HG02571 (cell line): ENCODE results near the gene ACR.

Experiments
- ATAC-seq: cut with Tn5 transposase; IDR thresholded peaks from one replicate; pipeline ENCODE4 v1.9.1; 2021; ENCODE audit warnings: mild to moderate bottlenecking, moderate library complexity; ENCODE audit not compliant: unreplicated experiment

ACR gene

DNA sequence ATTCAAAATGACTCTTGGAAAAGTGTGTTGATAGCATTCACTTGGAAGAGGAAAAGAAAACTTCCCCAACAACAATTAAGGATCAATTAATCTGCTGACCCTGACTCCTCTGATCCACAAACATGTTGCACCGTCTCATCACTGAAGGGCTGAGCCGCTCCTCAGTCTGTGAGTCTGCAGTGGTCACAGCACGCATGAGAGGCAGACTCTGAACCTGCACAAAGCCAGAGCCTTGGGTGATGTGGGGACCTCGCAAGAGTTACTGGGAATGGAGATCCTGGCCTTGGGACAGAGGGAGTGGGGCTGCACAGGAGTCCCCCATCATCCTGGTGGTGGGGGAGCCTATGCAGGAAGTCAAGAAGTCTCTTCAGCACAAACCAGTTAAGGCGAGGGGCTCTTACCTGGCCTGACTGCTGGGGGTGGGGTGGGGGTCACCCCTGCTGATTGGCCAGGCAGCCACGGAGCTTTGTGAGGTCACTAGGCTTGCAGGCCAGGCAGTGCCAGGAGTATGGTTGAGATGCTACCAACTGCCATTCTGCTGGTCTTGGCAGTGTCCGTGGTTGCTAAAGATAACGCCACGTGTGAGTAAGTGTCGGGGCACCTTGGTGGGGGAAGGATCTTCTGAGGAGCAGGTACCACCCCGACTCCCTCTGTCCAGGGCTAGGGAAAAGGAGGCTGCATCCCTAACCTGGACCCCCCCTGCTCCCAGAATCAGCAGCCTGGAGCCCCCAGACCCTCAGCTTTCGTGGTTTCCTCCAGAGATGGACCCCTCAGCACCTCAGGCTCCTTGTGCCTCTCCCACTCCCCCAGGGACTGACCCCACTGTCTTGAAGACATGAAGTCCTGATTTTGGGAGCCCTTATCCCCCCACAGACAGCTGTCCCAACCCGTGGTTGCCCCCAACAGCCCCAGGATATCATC is at the start of gene ACR:
Gene ACR, plus strand, starts transcription at position 477 of the 921 bp plus-strand sequence. Its CDS starts 32 bp downstream, at position 509.
- no peak for ATAC-seq

DNA sequence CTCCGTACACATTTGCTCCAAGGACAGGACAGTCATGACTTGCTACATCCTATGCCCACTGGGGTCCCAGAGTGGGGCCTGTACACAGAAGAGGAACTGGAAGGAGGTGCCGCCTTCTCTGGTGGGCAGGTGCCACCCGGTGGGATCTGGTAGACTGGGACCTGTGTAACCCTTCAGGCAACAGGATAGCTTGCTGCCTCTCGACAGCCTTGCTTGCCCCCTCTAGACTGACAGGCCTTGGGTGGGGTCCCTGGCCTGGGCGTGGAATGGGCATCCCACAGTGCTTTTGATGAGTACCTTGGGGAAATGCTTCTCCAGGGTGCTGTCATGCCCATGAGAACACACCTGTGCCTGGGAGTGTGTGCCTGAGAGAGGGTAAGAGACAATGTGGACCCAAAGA is 49.6 kb upstream of the ACR start:
- no peak for ATAC-seq

DNA sequence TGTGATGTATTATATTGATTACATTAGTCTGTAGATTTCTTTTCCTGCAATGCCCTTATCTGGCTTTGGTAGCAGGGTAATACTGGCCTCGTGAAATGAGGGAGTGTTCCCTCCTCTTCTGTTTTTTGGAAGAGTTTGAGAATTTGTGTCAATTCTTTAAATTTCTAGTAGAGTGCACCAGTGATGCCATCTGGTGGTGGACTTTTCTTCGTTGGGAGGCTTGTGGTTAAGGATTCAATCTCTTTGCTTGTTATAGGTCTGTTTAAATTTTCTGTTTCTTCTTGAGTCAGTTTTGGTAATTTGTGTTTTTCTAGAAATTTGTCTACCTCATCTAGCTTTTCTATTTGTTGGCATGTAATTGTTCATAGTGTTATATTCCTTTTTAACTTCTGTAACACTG is 46.5 kb upstream of the ACR start:
- no peak for ATAC-seq

DNA sequence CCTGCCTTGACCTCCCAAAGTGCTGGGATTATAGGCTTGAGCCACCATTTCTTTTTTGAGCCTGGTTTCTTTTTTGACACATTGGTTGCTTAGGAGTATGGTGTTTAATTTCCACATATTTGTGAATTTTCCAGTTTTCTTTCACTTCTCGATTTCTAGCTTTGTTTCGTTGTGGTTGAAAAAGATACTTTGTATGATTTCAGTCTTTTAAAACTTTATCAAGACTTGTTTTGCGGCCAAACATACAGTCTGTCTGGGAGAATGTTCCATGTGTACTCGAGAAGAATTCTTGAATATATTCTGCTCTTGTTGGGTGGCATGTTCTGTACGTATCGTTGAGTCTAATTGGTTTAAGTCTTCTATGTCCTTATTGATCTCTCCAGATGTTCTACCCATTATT is 44.5 kb upstream of the ACR start:
- ATAC-seq: no peak

DNA sequence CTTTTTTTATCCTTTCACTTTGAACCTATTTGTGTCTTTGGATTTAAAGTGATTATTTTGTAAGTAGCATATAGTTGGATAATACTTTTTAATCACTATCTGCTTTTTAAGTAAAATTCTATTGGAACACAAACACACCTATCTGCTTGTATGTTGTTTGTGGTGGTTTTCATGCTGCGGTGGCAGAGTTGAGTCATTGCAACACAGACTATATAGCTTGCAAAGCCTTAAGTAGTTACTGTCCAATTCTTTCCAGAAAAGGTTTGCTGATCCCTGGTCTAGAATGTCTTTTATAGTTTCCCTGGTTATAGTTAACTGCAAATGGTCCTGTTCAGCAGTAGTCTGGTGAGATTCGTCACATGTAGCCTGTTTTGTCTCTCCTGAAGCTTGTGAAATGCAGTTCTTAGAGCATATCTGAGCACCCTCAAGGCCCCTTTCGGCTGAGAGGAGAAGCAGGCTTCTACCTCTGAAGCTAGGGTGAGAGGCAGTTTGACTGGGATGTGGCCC is 43.9 kb upstream of the ACR start:
- ATAC-seq: no peak

DNA sequence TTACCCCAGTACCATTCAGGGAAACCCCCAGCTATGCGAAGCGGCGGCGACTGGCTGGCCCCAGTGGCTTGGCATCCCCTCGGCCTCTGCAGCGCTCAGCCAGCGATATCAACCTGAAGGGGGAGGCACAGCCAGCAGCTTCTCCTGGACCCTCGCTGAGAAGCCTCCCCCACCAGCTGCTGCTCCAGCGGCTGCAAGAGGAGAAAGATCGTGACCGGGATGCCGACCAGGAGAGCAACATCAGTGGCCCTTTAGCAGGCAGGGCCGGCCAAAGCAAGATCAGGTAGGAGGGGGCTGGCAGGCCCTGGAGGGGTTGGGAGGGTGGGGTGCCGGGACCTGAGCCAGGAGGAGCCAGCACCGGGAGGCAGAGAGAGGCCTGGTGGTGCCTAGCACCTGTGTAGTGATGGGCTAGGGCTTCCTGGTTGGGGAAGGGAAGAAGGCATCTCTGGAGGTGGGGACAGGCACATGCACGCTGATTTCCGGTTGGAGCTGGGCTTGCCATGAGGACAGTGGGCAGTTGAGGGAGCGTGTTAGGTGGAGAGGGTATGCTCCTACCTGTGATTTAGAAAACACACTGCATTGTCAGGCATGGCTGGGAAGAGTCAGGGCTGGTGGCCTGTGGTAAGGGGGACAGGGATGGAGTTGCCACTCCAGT is 43.1 kb upstream of the ACR start:
- no peak for ATAC-seq

DNA sequence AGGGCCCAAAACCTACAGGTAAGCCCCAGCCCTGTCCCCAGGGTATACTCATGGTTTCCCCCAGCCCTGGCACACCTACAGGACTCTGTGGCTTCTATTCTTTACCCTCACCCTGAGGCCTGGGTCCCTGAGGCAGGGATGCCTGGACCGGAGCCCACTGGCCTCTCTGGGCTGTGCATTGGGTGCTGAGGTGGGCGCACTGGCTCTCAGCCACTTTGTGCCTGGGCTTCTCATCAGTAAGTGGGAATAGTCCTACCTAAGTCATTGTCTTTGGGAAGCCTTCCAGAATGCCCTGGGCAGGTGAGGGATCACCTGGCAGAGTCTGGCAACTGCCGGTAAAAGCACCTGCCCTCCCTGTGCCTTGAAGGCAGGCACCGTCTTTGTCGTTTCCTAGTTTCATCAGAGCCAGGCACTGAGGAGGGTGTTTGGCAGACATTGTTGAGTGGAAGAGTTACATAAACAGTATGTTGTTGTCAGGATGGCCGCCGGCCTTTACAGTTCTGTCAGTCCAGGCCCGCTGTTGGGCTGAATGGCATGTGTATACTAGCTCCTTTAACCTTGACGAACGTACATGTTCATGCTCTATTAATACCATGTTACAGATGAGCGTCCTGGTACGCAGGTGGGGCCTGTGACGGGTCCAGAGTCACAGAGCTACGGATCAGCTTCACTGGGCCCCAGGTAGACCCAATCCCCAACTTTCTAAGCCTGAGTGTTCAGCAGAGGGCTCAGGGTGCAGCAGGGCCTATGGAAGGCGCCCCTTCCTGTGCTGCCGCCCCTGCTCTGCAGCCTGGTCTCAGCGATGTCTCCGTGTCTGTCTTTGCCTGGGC is 42.4 kb upstream of the ACR start:
- no peak for ATAC-seq

DNA sequence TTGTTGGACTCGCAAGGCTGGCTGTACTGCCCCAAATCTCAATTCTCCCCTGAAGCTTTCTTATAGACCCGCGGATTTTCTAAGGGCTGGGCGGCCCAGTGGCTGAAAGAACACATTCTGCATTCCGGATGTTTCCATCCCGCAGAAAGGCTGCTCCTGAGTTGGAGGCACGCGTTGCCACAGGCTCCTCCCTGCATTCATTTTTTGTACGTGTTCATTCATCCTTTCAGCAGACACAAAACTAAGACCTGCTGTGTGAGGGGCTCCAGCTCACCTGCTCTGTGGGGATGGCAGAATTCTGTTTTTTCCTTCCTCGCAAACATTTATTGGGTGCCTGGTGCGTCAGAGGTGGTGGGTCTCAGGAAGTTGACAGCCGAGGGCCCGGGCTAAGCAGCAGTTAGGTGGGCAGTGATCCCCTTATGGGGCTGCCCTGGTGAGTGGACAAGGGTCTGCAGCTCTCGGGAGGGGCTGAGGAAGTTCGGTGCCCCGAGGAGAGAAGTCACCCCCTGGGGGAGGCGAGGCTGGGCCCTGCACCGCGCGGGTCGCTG is 41.7 kb upstream of the ACR start:
- no peak for ATAC-seq

DNA sequence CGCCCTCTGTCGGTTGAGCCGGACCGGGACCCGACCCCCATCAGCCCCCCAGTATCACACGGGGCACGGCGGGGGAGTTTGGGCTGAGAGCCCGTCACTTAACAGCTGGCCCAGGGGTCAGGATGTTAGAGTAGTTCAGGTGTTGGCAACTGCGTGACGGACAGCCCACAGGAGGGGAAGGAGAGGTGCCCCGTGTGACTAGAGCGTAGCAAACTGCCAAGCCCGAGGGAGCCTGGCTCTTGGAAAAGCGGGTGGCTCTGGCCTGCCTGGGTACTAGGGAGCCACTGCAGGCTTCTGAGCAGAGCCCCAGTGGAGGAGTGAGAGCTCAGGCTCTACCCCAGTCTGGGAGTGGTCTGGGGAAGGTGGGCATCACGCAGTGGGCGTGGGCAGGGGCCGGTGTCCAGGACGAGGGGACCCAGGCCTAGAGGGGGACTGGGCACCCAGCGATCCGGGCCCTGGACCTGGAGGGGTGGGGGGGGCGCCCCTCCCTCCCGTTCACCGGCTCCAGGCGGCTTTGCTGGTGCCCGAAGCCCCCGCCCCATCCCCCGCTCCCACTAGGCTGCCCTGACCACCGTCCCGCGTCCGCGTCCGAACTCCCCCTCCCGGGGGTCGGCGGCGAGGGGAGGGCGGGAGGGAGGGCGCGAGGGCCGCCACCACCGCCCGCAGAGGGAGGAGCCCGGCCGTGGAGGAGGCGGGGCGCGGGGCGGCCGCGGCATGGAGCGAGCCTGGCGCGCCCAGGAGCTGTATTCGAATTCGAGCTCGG is 41.0 kb upstream of the ACR start:
- no peak for ATAC-seq

DNA sequence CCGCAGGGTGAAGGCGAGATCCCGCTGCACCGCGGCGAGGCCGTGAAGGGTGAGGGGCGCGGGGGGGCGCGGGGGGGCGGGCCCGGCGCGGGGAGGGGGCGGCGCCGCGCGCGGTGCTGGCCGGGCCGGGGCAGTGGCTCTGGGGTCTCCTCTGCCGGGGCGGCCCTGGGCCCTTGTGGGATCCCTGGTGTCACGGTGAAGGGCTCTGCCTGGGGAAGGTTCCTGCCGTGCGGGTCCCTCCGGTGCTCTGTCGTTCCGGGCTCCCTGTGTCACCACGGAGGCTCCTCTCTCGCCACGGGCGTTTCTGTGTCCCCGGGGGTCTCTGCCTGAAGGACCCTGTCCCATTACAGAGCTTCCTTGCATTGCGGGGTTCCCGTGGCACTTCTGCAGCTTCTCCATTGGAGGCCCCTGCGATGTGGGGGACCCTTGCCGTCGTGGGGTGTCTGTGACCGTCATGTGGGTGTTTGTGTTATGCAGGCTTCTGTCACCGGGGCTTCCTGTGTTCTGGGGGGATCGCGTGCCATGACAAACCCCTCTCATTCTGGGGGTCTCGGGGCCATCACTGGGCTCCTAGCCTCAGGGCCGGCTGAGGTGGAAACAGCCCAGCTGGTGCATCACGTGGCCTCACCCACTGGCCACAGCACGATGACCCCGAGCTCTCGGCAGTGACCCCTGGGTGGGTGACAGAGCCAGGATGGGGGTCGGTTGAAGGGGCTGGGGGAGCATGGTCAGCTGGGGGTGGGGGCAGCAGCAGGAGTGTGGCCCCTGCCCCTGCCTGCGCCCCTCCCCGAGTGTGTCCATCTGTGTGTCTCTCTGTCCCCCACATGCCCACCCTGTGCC is 40.1 kb upstream of the ACR start:
- ATAC-seq: no peak

DNA sequence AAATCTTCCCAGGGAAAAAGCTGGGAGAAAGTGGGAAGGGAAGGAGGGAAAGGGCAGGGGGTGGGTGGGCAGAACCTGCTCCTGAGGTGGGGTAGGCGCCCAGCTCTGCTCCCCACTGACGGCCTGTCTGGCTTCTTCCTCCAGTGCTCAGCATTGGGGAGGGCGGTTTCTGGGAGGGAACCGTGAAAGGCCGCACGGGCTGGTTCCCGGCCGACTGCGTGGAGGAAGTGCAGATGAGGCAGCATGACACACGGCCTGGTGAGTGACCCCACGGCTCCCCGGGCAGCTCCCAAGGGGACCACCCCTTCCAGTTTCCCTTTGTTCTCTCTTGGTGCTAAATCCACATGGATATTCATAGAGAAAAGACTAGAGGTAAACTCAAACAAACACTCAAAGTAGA is 39.5 kb upstream of the ACR start:
- ATAC-seq: no peak

DNA sequence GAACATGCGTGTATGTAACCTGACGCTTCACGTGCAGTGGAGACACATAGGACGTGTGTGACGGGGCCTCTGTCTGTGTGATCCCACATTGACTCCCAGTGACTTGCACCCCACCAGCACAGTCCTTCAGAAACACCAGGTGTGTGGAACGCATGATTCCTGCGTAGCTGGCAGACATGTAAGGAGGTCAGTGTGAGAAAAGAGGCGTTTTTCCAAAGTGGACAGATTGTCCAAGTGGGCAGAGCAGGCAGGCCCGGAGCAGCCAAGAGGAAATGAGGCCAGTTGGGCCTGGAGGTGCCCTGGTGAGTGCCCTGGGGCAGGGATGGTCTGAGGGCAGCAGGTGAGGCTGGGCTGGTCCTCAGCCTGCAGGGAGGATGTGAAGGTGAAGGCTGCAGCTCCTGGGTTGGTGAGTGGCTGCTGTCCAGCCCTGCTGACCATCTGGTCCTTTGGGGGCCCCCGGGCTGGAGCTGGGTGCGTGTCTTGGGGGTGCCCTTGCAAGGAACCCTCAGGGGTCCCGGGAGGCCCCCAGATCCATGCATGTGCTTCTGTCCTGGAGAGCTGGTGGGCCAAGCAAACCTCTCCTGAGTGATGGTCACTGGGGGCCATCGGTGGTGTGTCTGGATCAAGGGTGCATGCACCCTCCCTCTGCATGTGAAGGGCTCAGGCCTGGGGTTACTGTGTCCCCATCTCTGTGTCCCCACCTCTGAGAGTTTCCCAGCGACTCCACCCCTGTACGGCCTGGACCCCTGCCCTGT is 38.8 kb upstream of the ACR start:
- ATAC-seq: no peak

DNA sequence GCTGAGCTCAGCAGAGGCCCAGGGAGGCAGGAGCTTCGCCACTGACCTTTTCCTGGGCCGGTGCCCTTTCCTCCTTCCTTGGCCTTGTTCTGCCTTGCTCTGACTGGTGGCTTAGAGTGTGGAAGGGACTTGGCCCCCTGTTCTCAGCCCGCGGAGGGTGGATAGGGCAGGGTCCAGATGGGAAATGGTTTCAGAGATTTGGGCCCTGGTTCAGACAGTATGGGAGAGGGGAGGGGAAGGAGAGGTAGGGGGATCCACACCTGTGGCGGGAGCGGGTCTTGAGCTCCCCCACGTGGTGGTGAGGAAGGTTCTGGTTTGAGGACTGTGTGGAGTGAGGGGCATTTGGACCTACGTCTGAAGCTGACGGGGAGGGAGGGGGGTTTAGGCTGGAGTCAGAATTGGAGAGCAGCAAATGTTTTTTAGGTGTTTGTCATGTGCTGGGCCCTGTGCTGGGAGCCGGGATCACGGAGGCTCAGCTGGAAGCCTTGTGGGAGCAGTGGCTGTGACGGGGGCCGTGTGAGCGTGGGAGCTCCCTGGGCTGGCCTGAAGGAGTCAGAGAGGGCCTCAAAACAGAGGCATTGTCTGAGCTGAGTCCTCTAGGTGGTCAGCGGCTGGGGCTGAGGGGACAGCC is 38.1 kb upstream of the ACR start:
- ATAC-seq: no peak

DNA sequence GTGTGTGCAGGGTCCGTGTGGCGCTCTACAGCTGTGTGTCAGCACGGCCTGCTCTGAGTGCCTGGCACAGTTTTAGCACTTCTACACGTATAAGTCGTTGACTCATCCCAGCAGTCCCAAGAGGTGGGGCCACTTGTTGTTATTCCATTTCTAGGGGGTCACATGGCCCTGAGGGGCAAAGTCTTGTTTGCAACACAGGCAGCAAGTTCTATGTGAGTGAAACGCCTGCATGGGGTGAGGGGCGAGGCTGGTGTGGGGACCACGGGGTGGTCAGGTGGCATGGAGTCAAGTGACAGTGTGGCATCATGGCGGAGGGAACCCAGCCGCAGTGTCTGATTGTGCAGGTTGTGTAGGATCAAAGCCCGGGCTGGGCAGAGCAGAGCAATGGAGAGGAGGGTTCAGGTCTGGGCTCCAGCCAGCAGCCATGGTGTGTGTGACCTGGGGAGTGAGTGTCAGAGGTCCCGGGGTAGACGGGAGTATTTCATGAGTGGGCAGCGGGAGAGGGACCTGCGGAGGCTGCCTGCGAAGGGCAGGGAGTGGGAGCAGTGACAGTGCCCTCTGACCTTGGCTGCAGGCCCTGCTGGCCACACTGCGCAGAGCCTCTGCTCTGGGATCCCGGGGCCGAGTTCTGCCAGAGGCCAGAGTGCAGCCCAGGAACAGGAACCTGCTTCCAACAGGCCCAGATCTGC is 37.5 kb upstream of the ACR start:
- ATAC-seq: no peak

DNA sequence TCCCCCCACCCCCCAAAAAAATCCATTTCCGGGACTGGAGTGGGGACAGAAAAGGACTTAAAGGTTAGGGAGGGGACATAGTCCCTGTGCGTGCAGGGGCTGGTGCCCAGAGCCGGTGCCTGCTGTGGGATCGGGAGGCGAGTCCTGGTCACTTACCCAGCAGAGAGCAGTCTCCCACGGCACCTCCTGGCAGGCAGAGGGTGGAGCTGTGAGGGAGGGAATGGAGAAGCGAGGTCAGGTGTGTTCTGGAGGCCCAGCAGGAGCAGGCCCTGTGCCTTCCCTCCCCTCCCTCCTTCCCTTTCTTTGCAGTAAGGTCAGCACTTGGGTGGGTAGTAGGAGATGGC is 37.0 kb upstream of the ACR start:
- no peak for ATAC-seq

DNA sequence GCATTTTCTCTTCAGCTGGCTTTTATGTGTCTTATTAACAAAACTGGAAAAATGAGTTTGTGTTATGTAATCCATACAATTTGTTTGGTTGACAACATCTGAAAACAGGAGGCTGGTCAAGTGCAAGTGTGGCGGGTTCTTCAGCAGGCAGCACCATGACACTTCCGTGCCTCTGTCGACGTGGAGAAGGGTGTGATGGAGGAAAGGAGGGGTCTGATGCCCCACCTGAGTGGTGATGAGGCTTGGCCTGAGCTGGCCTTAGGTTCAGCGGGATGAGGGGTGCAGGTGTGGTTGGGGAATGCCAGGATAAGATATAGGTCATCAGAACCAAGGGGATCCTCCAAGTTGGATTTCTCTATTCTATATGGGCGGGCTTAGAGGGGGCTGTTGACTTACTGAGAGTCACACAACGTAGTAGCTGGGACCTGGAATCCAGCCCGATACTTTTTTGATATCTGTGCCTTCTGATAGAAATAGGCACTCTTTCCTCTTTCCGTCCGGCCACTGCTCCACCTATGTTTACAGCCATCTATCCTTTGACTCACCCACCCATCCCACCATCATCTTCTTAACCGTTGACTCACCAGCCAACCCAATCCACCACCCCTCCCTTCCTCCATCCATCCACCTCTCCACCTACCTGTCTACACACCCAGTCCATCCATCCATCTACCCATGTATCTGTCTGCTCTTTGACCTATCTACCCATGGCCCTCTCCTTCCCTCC is 36.4 kb upstream of the ACR start:
- no peak for ATAC-seq

DNA sequence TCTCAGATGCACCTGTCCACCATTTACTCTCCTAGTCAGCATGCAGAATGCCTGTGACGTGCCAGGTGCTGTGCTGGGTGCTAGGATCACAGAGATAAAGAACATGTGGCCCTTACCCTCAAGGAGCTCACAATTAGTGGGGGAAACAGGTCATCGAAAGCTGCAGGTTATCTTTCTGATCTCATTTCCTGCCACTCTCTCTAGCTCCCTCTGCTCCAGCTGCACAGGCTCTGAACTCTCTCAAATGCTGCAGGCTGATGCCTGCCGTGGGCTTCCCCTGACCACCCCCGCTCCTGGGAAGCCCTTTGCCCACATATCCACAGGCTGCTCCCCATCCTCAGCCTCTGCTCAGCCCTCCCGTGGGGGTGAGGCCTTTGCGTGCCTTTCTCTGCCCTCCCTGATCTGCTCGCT is 35.7 kb upstream of the ACR start:
- no peak for ATAC-seq
